GM19463 (cell line): Measurements from ENCODE around the gene SLC22A7.

Source experiments
- ATAC-seq: cut with Tn5 transposase; IDR thresholded peaks from one replicate; pipeline ENCODE4 v1.9.1; 2021; ENCODE audit warnings: mild to moderate bottlenecking, moderate library complexity; ENCODE audit not compliant: unreplicated experiment

SLC22A7 gene

GRCh38 chr6:43265564-43265963 lies 32.5 kb upstream of the SLC22A7 start:
- no peak for ATAC-seq

GRCh38 chr6:43267619-43268354 lies 30.3 kb upstream of the SLC22A7 start:
- no peak for ATAC-seq

- no peak for ATAC-seq
These were observed 29.7 kb upstream of the SLC22A7 start for GRCh38 chr6:43268355-43268700.

- ATAC-seq, result no peak
These were observed 29.2 kb upstream of the SLC22A7 start for GRCh38 chr6:43268782-43269272.

- no peak for ATAC-seq
These were observed 28.6 kb upstream of the SLC22A7 start for GRCh38 chr6:43269273-43270007.

- no peak for ATAC-seq
These were observed 26.8 kb upstream of the SLC22A7 start for GRCh38 chr6:43271103-43271815.

- no peak for ATAC-seq
These were observed 26.1 kb upstream of the SLC22A7 start for GRCh38 chr6:43271944-43272343.

GRCh38 chr6:43273707-43274106 lies 24.4 kb upstream of the SLC22A7 start:
- no peak for ATAC-seq

- ATAC-seq, result no peak
These were observed 23.7 kb upstream of the SLC22A7 start for GRCh38 chr6:43274127-43274915.

GRCh38 chr6:43274916-43275597 lies 23.0 kb upstream of the SLC22A7 start:
- ATAC-seq, result no peak

GRCh38 chr6:43275801-43276576 lies 22.1 kb upstream of the SLC22A7 start:
- ATAC-seq, result no peak

- no peak for ATAC-seq
These were observed 21.3 kb upstream of the SLC22A7 start for GRCh38 chr6:43276577-43277305.

- ATAC-seq, result no peak
These were observed 20.8 kb upstream of the SLC22A7 start for GRCh38 chr6:43277306-43277642.

GRCh38 chr6:43277643-43278523 lies 20.2 kb upstream of the SLC22A7 start:
- ATAC-seq, result no peak

- ATAC-seq, result no peak
These were observed 19.5 kb upstream of the SLC22A7 start for GRCh38 chr6:43278524-43279078.

GRCh38 chr6:43280234-43280633 lies 17.8 kb upstream of the SLC22A7 start:
- ATAC-seq, result no peak

GRCh38 chr6:43282060-43282459 lies 16.0 kb upstream of the SLC22A7 start:
- ATAC-seq, result no peak
